Ammon's horn (tissue), 1 donor: ENCODE results near the gene AMZ1.
"Not testable (repeated sequence)": the region's sequence is repeated elsewhere in the genome, so short reads cannot be mapped to it uniquely, and the experiment has no call there.

Experiments
- DNase-seq: peaks from one replicate; pipeline ENCODE4 v3.0.0-alpha.2; 2016; ENCODE audit warnings: low spot score

AMZ1 gene

DNA sequence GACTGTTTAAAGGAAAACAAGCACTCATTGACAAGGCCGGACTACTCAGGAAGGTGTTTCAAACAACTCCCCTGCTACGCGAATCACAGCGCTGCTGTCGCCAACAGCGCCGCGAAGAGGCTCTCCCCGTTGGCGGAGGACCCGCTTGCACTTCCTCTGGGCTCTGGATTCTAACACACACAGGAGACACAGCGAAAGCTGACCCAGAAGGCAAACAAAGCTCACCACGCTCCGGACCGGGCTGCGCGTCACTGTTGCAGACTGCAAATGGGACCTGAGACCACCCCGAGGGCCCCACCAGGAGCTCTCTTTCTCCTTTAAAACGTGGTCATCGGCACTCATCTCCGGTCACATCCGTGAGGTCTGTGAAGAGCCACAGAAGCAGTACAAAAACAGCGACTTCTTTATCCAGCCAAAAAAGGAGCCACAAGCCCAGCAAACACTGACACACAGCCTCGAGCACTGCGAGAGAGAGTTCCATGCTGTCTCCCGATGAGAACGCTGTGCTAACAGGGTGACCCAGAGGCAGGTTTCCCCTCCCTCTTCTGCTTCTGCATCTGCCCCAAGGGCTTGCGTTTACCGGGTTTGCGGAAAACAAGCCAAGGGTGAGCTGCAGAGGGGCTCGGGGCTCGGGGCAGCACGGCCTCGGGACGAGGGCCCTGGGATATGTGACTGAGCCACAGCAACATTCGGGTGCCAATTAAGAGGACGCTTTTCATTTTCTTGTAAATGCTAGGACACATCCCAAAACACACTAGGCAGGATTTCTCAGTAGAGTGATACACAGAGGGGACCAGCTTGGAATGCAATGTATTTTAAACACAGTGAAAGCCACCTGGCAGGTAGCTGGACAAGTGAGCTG lies 41.3 kb downstream of the AMZ1 start:
- DNase-seq = peak; percentile 50

DNA sequence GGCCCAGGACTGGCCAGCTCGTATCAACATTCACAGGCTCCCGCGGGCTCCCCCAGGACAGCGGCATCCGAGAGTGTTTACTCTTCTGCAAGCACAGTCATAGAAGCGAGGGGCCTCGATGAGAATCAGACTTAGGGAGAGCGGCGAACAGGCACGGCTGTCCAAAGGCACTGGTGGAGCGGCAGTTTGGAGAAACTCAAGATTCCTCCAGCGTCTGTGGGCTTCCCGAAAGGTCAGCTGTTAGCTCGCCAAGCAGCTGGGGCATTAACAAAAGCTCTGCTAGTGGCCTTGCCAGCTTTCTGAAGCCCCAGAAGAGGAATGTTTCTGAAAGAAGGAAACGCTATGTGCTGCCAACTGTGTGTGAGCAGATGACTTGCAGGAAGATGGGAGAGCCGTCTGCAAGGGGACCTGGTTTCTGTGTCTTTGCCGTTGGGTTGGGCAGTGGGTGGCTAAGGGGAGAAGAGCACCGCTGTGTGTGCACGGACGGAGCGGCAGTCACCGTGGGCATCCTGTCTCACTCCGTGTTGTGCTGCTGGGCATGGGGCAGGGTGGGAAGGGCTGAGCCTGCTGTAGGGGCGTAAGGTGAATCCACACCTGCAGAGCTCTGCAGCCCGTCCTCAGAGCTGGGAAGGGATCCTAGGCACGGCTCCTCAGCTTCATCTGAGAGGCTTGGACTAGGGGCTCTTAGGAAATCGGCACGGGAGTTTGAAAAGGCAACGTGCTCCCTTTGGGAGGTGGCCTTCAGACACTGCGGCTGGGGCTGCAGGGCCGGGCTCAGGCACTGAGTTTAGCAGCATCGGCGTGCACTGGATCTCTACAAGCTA lies 42.1 kb downstream of the AMZ1 start:
- DNase-seq = peak; percentile 82

DNA sequence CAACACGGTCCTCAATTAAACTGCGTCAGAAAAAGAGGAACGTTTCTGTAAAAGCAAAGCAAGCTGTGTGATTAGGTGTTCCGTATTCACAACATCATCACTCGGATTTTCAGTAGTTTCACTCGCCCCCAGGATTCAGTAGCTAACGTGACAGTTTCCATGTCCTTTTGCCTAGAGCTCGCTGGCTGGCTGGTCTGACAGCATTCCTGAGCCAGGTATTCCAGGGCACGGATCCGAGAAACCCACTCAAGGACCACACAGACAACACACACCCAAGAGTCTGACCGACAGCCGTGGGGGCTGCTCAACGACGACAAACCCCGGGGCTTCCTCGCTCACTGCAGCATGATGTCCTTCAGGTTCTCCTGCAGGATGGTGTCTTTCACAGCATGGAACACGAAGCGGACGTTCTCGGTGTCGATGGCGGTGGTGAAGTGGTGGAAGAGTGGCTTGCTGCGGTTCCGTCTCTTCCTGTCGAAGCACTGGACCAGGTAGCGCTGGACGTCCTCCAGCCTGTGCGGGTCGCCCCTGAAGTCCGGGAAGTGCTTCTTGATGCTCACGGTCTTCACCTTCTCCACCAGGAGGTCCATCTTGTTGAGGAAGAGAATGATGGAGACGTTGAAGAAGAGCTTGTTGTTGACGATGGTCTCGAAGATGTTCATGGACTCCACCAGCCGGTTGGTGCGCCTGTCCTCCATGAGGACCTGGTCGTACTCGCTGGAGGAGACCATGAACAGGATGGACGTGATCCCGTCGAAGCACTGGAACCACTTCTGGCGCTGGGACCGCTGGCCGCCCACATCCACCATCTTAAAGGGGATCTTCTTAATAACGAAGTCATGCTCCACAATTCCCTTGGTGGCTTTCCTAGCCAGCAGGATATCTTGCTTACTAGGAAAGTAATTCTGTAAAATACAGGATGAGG lies 43.1 kb downstream of the AMZ1 start:
- DNase-seq = no peak

DNA sequence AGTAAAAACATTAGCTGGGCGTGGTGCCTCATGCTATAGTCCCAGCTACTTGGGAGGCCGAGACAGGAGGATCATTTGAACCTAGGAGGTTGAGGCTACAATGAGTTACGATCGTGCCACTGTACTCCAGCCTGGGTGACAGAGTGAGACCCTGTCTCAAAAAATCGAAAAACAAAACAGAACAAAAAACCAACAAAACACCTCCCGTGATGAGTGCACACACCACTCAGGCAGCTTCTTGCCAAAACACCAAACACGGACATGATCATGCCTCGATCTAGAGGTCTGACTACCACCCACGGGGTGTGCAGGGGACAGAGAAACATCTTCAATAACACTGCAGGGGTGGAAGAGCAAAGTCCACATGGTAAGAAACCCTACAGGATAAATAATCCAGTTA lies 44.4 kb downstream of the AMZ1 start:
- DNase-seq = no peak

DNA sequence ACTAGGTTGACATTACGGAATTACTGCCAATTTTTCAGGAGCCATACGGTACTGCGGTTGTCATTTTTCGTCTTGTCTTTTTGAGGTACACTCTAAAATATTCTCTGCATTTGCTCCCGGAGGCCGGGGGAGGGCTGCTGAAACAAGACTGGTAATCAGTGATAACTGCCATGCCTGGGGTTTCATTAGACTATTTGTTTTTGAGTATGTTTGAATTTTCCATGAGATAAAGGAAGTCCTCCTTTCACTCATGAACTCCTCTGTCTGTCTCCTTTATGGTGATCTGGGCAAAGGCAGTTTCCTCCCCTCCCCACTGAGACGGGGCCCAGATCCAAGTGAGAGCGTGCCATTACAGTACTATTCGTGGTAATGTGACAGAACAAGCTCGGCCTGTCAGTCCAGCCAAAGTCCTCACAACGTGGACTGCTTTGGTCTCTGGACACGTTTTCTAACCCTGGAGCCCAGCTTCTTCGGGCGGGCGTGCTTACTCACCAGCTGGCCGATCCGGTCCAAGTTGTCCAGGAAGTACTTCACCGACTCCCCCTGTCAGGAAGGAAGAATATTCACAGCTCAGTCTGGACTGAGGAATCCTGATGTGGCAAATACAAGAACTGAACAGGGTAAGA lies 45.1 kb downstream of the AMZ1 start:
- no peak for DNase-seq

DNA sequence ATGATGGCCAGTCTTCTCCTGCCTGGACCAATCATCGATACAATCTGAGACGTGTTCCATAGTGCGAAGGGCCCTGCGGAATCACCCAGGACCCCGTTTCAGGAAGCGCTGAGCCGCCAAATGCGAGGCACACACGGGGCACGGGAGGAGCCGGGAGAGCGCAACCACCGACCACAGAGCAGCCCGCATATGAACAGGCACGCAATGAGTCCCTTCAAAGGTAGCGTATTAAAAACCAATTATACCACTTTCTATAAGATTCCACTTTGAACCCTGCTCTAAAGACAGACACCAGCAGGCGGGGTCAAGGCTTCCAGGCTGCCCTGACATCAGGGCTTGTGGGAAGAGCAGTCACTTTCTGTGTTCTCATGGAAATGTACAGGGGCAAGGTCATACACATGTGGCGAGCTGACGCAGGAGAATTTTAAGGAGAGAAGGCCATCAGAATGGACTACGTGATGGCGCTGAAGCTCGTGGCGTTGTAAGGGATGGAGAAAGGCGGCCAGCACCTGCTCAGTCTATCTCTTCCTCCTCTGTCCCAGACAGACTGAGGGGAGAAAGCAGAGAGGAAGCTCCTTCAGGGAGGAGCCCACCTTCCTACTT lies 46.2 kb downstream of the AMZ1 start:
- DNase-seq = no peak

DNA sequence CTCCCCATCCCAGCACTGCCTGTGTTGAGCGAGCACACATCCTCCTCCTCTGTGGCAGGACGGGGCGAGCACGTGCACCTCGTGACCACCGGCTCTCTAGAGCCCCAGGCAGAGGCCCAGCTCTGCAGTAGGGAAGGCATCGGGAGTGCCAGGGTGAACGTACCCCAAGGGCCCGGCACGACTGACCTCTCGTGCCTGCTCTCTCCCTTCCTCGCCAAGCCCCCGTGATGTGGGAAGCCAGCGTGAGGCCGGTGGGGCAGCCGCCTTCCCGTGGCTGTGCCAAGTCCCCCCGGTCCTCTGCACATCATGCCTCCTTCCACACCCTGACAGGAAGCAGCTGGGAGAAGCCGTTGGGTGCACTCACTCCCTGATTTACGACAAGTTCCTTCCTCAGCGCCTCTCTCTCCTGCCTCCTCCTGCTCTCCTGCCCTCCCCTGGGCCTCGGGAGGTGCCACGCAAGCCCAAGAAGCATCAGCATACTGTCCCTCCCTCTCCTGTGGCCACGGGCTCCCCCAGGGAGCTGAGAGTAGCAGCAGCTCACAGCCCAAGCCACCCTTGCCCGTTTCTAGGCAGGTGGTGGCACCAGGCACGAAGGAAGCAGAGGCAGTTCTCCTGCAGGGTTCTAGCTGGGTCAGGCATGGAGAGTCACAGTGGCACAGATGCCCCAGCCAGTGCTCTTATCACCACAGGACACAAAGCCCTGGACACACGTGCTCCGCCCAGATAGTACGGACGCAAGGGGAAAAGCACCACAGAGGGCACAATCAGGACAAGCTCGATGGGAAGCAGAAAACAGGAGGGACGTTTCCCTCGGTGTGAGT lies 47.0 kb downstream of the AMZ1 start:
- DNase-seq = peak; percentile 65

DNA sequence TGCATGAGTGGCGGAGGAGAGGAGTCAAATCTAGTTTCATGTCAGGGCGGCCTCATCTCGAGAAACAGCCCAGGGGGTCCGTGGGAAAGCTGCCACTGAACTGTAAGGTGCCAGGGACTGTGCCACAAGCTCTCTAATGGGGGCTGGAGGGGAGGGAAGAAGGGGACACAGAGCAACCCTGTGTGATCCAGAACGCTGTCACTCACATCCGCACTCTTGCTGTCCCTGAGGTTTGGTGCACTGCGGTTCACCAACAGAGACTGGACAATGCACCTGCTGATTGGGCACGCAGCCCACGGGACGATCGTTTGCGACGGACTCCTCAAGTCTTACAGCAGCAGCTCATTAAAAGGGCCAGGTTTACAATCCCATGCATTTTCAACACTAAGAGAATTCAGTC lies 47.7 kb downstream of the AMZ1 start:
- no peak for DNase-seq

DNA sequence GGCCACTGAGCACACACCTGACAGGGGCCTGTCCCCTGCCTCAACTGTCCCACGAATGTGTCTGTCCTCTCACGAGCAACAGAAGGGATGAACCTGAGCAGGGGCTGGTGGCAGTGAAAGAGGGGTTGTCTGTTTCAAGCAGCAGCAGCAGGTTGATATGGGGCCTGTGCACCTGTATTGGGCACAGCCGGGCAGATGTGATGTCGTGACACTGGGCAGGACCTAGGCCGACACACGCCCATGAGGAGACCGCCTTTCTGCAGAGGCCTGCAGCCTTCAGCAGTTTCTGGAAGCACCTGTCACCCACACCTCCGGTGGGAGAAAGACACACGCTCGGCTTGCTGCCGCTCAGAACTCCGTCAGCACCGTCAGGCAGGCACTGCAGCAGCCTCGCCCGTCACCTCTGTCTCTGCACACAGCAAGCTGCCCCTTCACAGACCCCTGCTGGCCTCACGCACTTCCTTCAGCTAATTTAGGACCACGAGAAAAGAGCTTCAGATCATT lies 48.5 kb downstream of the AMZ1 start:
- no peak for DNase-seq

DNA sequence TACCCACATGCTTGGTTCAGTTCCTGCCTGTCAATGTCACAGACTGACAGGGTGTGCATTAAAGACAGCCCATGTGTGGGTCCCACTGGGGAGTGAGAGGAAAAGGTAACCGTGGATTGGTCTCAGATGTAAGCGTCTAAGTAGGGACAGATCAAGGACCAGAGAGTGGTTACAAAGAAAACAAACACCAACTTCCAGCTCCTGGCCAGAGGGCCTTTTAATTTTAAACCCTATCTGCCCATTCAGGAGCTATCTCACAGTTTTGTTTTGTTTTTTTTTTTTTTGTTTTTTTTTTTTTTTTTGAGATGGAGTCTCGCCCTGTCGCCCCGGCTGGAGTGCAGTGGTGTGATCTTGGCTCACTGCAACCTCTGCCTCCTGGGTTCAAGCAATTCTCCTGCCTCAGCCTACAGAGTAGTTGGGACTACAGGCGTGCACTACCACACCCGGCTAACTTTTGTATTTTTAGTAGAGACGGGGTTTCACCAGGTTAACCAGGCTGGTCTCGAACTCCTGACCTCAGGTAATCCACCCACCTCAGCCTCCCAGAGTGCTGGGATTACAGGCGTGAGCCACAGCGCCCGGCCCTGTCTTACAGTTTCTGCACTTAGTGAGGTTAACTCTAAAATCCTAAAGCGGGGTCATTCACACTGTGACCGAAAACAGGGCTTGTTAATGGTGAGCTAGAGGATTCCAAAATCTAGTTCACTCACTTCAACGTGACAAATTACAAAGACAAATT lies 49.2 kb downstream of the AMZ1 start:
- not testable (repeated sequence) for DNase-seq

DNA sequence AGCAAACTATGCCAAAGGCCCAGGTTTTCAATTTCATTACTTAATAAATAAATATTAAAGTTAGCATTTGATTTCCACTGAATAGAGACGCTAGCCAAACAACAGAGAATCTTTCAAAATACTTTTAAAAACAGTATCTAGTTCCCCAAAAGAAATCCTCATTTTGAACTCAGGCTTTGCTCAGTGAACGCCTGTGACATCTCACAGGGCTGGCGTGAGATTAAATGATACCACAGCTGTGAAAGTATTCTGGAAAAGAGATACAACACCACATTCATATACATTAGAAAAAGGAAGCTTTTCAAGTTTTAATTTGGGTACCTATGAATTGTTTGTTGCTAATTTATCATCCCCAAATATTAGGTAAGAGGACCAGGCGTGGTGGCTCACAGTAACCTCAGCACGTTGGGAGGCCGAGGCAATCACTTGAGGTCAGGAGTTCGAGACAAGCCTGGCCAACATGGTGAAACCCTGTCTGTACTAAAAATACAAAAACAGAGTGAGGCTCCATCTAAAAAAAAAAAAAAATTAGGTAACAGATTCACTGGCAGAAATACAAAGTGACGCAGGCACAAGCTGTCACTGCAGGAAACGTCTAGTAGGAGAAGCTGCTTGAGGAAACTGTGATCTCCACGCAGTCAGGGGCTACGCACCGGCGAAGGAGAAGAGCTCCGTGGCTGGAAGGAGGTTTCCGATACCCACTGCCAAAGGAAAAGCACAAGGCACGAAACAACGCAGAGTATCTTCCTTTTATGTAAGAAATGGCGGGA lies 50.0 kb downstream of the AMZ1 start:
- DNase-seq = peak; percentile 58

DNA sequence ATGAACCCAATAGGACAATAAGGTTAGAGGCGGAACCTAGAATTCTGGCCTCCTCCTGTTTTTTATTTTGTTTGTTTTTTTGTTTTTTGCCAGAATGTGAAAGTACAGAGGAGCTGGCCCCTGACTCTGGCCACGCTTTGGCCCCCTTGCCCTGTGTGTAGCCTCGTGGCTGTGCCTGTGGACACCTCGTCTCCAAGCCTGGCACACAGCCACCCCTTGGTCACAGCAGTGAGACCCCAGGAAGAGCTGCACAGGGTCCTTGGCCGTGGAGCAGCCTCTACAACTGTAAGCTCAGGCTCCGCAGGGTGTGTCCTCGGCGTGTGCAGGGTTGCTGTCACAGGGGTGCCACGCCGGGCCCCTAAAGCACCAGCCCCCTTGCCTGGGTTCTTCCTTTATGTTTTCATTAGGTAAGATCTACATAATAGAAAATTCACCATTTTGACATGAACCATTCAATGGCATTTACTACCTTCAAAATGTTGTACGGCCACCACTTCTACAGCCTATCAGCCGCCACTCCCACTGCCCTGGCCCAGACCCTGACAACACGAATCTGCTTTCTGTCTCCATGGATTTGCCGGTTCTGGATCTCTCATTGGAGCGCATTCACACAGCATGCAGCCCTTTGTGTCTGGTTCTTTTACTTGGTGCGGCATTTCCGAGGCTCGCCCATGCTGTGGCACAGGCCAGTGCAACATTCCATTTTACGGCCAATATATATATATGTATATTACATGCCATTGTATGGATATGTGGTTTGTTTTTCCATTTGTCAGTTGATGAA lies 51.0 kb downstream of the AMZ1 start:
- no peak for DNase-seq

DNA sequence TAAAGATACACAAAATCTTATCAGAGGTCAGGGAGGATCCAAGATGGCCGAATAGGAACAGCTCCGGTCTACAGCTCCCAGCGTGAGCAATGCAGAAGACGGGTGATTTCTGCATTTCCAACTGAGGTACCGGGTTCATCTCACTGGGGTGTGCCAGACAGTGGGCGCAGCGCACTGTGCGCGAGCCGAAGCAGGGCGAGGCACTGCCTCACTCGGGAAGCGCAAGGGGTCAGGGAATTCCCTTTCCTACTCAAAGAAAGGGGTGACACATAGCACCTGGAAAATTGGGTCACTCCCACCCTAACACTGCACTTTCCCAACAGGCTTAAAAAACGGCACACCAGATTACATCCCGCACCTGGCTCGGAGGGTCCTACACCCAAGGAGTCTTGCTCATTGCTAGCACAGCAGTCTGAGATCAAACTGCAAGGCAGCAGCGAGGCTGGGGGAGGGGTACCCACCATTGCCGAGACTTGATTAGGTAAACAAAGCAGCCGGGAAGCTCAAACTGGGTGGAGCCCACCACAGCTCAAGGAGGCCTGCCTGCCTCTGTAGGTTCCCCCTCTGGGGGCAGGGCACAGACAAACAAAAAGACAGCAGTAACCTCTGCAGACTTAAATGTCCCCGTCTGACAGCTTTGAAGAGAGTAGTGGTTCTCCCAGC lies 55.7 kb downstream of the AMZ1 start:
- DNase-seq = not testable (repeated sequence)

DNA sequence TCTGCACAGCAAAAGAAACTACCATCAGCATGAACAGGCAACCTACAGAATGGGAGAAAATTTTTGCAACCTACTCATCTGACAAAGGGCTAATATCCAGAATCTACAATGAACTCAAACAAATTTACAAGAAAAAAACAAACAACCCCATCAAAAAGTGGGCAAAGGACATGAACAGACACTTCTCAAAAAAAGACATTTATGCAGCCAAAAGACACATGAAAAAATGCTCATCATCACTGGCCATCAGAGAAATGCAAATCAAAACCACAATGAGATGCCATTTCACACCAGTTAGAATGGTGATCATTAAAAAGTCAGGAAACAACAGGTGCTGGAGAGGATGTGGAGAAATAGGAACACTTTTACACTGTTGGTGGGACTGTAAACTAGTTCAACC lies 60.7 kb downstream of the AMZ1 start:
- not testable (repeated sequence) for DNase-seq

DNA sequence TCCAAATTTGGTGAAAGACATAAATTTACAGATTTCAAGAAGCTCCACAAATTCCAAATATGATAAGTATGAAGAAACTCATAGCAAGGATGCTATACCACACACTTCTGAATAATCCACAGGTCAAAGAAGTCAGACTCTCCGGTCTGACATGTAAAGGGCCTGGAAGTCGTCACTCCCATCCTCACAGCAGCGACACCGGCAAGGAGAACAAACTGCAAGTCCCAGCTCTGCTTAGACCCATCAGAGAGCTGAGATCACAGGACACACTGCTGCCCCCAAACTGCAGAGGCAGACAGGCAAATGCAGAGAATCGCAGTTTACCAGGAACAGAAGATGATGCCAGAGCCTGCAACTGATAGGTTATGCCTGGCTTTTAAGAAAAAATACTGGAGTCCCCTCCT lies 62.0 kb downstream of the AMZ1 start:
- no peak for DNase-seq

DNA sequence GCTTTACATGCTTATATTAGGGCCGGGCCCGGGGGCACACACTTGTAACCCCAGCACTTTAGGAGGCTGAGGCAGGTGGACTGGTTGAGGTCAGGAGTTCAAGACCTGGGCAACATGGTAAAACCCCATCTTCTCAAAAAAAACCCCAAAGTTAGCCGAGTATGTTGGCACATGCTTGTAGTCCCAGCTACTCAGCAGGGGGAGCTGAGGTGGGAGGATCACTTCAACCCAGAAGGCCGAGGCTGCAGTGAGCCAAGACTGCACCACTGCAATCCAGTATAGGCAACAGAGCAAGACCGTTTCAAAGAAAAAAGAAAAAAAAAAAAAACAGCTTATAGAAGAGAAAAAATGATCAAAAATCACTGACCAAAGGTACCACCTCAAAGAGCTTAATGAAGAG lies 63.1 kb downstream of the AMZ1 start:
- DNase-seq = no peak

DNA sequence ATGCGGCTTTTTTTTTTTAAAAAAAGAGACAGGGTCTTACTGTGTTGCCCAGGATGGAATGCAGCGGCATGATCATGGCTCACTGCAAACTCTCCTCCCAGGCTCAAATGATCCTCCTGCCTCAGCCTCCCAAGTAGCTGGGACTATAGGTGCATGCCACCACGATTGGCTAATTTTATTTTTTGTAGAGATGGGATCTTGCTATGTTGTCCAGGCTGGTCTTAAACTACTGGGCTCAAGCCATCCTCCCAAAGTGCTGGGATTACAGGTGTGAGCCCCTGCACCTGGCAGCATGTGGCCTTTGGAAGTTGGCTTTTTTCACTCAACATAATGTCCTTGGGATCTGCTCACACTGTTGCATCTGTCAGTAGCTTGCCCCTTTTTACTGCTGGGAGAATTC lies 65.1 kb downstream of the AMZ1 start:
- no peak for DNase-seq
